SJCRH30 (cell line): ENCODE results near the gene GPBP1L1. TPM values are rescaled to one million over a fixed set of nuclear protein-coding genes. Genes with fewer than 3 reads are reported as not detected.

Experiments
- DNase-seq, 2 experiments: peaks; one replicate each; pipeline ENCODE4 v3.0.0-alpha.2; 2015 to 2020
- H3K27ac ChIP-seq: fragments of 250-450 bp; sonication (Bioruptor Pico); 2 replicates; pipeline ENCODE4 v1.5.1; 2020; ENCODE audit warnings: mild to moderate bottlenecking, moderate library complexity
- H3K27me3 ChIP-seq: fragments of 250-450 bp; sonication (Bioruptor Pico); 2 replicates; pipeline ENCODE4 v1.5.1; 2020; ENCODE audit warnings: mild to moderate bottlenecking, moderate library complexity
- H3K36me3 ChIP-seq: fragments of 250-450 bp; sonication (Bioruptor Pico); 2 replicates; pipeline ENCODE4 v1.5.1; 2020; ENCODE audit warnings: mild to moderate bottlenecking, moderate library complexity
- H3K4me1 ChIP-seq: fragments of 250-450 bp; sonication (Bioruptor Pico); 2 replicates; pipeline ENCODE4 v1.5.1; 2020; ENCODE audit warnings: mild to moderate bottlenecking, moderate library complexity
- H3K4me3 ChIP-seq: fragments of 250-450 bp; sonication (Bioruptor Pico); 2 replicates; pipeline ENCODE4 v1.5.1; 2020; ENCODE audit warnings: mild to moderate bottlenecking, moderate library complexity
- H3K9me3 ChIP-seq: fragments of 250-450 bp; sonication (Bioruptor Pico); replicated peaks from 2 replicates; pipeline ENCODE4 v1.5.1; 2020; ENCODE audit warnings: mild to moderate bottlenecking, moderate library complexity
- total RNA-seq: library from RNA; depleted of rRNA; stranded (reverse); fragments of >200 nt; shearing (Covaris generic); gene quantifications from 2 replicates; pipeline ENCODE4 v1.2.3, GENCODE V29; 2014

Gene GPBP1L1
- total RNA-seq, 1 experiment from 2014 or later = 119 TPM

DNA sequence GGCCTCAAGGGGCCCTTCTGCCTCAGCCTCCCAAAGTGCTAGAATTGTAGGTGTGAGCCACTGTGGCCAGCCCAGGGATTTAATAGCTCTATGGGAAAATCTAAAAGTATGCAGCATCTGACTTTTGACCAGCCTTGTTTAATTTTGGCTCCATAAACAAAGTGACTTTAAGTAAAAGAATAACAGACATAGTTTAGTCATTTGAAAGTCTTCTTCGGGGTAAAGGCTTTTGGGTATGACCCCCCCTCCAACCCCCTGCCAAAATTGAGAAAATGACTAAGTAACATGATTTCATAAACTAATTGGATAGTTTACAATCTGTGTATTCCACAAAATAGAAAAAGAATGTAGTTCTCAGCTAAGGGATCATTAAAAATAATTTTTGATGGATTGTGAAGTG lies 17.0 kb downstream of the GPBP1L1 start:
- Histone ChIP-seq H3K36me3 (peaks cover 1% of the 10 kb centered on the region), H3K4me1 (peaks cover 4% of the 10 kb centered on the region; the same call in 1 of the 2 replicates), H3K4me3 (no peak overlapping the region), H3K27ac (no peak overlapping the region), H3K9me3 (no peaks in the 10 kb centered on the region), H3K27me3 (no peaks in the 10 kb centered on the region)
- DNase-seq = no peak

DNA sequence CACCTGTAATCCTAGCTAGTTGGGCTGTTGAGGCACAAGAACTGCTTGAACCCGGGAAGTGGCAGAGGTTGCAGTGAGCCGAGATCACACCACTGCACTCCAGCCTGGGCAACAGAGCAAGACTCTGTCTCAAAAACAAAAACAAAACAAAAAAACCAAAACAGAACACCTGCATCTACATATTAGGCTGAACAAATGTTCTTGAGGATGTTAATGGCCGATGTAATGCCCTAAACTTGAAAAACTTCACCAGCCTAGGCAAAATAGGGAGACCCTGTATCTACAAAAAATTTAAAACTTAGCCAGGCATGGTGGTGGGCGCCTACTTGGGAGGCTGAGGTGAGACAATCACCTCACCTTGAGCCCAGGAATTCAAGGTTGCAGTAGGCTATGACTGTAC lies 17.8 kb downstream of the GPBP1L1 start:
- no peaks in the 10 kb centered on the region for H3K4me1 ChIP-seq
- no peaks in the 10 kb centered on the region for H3K9me3 ChIP-seq
- H3K27ac ChIP-seq = no peak overlapping the region
- H3K36me3 ChIP-seq = no peaks in the 10 kb centered on the region; the same call in 1 of the 2 replicates
- DNase-seq = no peak
- H3K4me3 ChIP-seq = no peak overlapping the region
- no peaks in the 10 kb centered on the region for H3K27me3 ChIP-seq

DNA sequence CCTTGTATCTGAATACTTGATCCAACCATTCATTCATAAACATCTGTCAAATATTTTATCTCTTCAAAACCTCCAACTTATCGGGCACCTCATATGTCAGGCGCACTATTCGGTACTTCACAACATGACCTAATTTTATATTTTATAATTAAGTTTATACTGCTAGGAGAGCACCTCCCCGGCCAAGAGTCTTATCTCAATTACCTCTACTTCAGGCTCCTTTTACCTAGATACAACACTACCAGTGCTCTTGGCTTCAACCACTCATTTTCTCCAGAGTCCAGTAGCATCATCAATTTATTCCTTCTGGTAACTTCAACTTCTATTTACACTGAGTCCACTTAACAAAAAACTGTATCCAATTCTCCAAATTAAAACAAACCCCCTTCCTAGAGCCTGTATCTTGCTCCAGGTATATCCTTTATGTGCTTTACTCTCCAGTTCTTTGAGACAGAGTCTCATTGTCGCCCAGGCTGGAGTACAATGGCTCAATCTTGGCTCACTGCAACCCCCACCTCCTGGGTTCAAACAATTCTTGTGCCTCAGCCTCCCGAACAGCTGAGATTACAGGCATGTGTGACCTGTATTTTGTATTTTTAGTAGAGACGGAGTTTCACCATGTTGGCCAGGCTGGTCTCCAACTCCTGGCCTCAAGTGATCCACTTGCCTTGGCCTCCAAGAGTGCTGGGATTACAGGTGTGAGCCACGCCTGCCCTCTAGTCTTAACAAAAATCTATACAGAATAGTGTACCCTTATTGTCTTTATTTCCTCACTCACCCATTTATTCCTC lies 18.8 kb downstream of the GPBP1L1 start:
- Histone ChIP-seq H3K4me1 (no peaks in the 10 kb centered on the region), H3K36me3 (no peaks in the 10 kb centered on the region; the same call in 1 of the 2 replicates), H3K4me3 (no peak overlapping the region), H3K27me3 (no peaks in the 10 kb centered on the region), H3K27ac (no peak overlapping the region), H3K9me3 (no peaks in the 10 kb centered on the region; the same call in 1 of the 2 replicates)
- DNase-seq = no peak

DNA sequence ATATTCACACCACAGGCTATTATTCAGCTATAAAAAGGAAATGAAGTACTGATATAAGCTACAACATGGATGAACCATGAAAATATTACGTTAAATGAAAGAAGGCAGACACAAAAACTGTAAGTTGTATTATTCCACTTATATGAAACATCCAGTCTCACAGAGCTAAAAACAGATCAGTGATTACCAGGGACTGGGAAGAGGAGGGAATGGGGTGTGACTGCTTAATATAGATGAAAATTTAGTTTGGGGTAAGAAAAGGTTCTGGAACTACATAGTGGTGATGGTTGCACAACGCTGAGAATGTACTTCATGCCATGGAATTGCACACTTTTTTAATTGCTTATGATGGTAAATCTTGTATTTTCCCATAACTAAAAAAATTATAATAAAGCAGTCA lies 19.5 kb downstream of the GPBP1L1 start:
- no peaks in the 10 kb centered on the region for H3K4me1 ChIP-seq
- H3K27ac ChIP-seq = no peak overlapping the region
- no peak for DNase-seq
- H3K27me3 ChIP-seq = no peaks in the 10 kb centered on the region
- no peak overlapping the region for H3K4me3 ChIP-seq
- H3K36me3 ChIP-seq = no peaks in the 10 kb centered on the region; the same call in 1 of the 2 replicates
- H3K9me3 ChIP-seq = no peaks in the 10 kb centered on the region; the same call in 1 of the 2 replicates

DNA sequence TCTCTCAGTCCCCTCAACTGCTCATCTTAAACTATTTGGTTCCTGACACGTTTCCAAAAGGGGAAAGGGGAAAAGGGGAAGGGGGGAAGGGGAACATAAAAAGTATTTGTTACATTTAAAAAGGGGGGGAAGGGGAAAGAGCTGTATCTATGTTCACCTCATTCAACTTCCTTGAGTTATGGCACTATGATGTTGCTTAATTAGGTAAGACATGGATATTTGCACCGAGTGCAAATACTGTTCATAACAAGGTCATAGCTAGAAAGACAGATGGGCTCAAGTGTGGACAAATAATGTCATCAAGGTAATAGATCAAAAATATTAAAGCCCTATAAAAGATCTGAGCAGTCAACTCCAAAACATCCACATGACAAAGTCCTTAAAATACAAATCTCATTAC lies 26.0 kb downstream of the GPBP1L1 start:
- Histone ChIP-seq H3K27ac (no peak overlapping the region), H3K4me1 (no peaks in the 10 kb centered on the region), H3K9me3 (no peaks in the 10 kb centered on the region; the same call in 1 of the 2 replicates), H3K36me3 (peaks cover 57% of the 10 kb centered on the region), H3K27me3 (no peaks in the 10 kb centered on the region), H3K4me3 (no peak overlapping the region)
- DNase-seq = no peak

DNA sequence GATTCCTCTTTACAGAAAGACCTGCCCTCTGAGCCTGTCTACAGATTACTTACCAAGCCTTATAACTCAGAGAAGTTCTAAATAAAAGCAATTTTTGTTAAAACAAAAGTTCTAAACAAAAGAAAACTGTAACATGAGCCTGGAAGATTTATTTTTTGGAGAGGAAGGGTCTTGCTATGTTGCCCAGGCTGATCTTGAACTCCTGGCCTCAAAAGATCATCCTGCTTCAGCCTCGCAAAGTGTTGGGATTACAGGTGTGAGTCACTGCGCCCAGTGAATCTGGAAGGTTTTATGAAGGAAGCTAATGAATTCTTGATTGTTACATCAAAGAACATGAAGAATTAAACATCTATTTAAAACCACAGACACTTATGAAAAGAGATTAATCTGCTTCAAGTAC lies 27.1 kb downstream of the GPBP1L1 start:
- Histone ChIP-seq H3K36me3 (peaks cover 68% of the 10 kb centered on the region), H3K4me1 (no peaks in the 10 kb centered on the region), H3K27ac (no peak overlapping the region), H3K4me3 (no peak overlapping the region), H3K9me3 (no peaks in the 10 kb centered on the region; the same call in 1 of the 2 replicates), H3K27me3 (no peaks in the 10 kb centered on the region)
- no peak for DNase-seq

DNA sequence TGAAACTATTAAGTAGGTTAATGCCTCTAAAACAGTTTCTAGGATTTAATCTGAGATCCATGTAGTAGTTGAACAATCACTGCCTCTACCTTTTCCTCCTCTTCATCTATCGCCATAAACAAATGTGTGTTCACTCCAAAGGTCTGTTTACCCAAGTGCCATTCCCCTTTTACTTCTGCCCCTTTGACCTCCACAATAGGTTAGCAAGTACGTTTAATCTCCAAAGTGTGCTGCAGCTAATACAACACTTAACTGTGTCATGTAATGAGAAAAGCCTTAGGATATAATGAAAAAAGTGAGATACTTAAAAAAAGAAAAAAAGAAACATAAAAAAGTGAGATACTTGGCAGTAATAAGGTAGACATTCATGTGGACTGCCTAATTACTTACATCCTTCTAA lies 28.2 kb downstream of the GPBP1L1 start:
- H3K4me1 ChIP-seq = no peaks in the 10 kb centered on the region
- H3K36me3 ChIP-seq = peaks cover 75% of the 10 kb centered on the region
- H3K27ac ChIP-seq = no peak overlapping the region
- H3K4me3 ChIP-seq = no peak overlapping the region
- no peak for DNase-seq
- H3K27me3 ChIP-seq = no peaks in the 10 kb centered on the region
- no peaks in the 10 kb centered on the region; the same call in 1 of the 2 replicates for H3K9me3 ChIP-seq

DNA sequence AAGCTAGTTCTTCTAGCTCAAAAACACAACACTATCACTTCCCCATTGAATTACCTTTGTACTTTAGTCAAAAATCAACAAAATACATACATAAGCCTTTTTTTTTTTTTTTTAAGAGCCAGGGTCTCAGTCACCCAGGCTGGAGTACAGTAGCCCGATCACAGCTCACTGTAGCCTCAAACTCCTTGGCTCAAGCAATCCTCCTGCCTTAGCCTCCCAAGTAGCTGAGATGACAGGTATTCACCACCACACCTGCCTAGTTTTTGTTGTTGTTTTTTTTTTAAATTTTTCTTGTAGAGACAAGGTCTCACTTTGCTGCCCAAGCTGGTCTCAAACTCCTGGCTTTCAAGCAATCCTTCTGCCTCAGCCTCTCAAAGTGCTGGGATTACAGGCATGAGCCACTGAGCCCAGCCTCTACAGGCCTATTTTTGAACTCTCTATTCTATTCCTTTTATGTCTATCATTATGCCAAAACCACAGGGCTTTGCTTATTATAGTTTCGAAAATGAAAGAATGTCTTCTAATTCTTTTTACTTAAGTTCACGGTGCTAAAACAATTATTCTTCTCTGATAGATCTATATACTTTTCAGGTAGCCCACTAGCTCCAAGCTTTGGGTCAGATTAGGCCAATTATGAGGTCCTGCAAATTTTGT lies 29.6 kb downstream of the GPBP1L1 start:
- H3K27me3 ChIP-seq = no peaks in the 10 kb centered on the region
- no peak overlapping the region for H3K27ac ChIP-seq
- H3K36me3 ChIP-seq = peaks cover 87% of the 10 kb centered on the region
- no peaks in the 10 kb centered on the region for H3K4me1 ChIP-seq
- DNase-seq = no peak
- no peaks in the 10 kb centered on the region for H3K9me3 ChIP-seq
- no peak overlapping the region for H3K4me3 ChIP-seq

DNA sequence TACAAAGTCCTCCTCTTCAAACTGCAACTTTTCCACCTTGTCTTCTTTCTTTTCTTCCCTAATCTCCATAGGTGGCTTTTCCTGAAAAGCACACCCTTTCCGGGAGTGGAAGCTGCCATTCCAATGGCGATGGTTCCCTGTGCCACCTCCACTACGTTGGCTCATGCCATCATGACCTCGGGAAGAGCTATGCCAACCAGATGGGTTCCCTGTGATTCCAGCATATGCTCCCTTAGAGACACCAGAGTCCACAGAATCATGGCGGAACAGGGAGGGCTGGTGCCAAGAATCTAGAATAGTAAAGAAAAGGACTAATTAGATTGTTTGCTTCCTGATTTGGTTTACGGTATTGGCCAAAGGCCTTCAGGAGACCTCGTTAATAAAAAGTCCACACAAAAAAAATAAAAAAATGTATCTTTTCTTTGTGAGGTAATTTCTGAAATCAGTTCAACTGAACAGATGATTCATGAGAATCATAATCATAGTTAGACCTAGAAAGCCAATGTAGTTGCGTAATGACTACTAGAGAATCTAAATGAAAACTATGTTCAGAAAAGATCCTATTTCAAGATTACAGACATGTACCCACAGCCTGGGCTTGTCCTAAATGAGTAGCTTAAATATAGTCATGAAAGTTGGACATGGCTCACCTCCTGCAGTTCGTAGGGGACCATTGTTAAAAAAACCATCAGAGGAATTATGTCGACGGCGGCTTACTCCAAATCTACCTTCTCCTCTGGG lies 31.6 kb downstream of the GPBP1L1 start:
- no peaks in the 10 kb centered on the region for H3K9me3 ChIP-seq
- no peaks in the 10 kb centered on the region for H3K27me3 ChIP-seq
- no peaks in the 10 kb centered on the region for H3K4me1 ChIP-seq
- H3K4me3 ChIP-seq = no peak overlapping the region
- peaks cover 92% of the 10 kb centered on the region for H3K36me3 ChIP-seq
- no peak for DNase-seq
- no peak overlapping the region for H3K27ac ChIP-seq

DNA sequence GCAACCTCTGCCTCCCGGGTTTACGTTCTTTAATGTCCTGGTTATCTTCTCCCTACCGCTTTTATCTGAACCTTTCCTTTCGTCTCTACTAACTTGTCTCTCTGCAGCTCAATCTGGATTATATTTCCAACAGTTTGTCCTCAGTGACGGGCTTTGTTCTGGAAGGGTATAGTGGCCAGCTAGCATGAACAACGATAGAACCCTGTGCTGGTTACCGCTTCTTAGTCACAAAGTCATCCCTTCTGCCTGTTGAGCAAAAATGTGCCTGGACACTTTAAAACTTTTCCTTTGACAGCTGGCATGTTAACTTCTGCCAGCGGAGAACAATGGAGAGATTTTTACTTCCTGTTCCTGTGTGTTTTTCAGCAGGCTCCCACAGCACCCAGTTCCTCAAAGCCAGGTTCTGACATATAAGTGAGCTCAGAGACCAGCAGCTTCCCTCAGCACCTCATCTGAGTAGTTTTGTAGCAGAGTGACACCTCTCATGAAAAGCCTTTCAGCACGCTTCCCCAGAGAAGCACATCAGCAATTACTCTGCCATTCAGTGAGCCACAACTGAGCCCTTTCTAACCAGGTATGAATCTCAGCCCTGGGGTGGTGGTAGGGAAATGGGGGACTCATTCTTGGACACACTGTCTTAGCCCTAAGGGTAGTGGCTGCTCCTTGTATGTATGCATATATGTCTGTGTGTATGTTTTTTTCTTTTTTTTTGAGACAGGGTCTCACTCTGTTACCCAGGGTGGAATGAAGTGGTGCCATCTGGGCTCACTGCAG lies 38.9 kb downstream of the GPBP1L1 start:
- Histone ChIP-seq H3K27me3 (no peaks in the 10 kb centered on the region), H3K9me3 (no peaks in the 10 kb centered on the region), H3K4me1 (no peaks in the 10 kb centered on the region), H3K27ac (no peak overlapping the region), H3K36me3 (peaks cover 60% of the 10 kb centered on the region), H3K4me3 (no peak overlapping the region)
- DNase-seq = no peak

DNA sequence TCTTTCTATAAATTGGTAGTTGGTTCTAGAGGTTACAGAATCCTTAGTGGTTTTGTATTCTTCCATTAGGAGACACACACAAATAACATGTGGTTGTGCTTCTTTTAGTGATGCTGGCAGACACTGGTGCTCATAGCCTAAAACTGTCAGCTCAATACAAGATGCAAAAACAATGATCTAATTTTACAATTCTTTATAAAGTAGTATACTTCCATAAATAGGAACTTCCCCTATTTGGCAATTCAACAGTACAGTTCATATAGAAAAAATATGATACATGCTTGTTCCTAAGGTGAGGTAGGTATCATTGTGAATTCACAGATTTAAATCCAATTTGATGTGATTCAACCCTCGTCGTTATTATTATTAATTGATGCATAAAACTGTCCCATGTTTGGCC lies 41.7 kb downstream of the GPBP1L1 start:
- Histone ChIP-seq H3K27me3 (no peaks in the 10 kb centered on the region), H3K4me3 (no peak overlapping the region), H3K4me1 (no peaks in the 10 kb centered on the region), H3K36me3 (peaks cover 59% of the 10 kb centered on the region), H3K9me3 (no peaks in the 10 kb centered on the region), H3K27ac (no peak overlapping the region)
- DNase-seq = no peak

DNA sequence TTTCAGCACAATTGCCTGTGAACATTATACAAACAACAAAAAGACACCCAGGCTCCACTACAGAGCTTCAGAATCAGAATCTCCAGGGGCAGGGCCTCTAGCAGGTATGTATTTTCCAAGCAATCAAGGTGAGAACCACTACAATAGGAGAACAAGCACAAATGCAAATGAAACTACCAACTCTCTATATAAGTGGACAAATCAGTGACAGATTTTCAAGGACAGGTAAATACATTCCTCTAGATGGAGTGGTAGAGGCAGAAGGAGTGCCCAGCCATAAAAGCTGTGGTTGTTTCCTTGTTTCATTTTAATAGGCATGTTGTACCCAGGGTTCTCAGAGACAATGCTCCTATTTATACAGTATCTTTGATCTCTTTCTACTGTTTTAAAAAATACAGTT lies 42.4 kb downstream of the GPBP1L1 start:
- no peaks in the 10 kb centered on the region for H3K9me3 ChIP-seq
- peaks cover 61% of the 10 kb centered on the region for H3K36me3 ChIP-seq
- H3K27ac ChIP-seq = no peak overlapping the region
- no peaks in the 10 kb centered on the region for H3K27me3 ChIP-seq
- H3K4me3 ChIP-seq = no peak overlapping the region
- DNase-seq = no peak
- no peaks in the 10 kb centered on the region for H3K4me1 ChIP-seq

DNA sequence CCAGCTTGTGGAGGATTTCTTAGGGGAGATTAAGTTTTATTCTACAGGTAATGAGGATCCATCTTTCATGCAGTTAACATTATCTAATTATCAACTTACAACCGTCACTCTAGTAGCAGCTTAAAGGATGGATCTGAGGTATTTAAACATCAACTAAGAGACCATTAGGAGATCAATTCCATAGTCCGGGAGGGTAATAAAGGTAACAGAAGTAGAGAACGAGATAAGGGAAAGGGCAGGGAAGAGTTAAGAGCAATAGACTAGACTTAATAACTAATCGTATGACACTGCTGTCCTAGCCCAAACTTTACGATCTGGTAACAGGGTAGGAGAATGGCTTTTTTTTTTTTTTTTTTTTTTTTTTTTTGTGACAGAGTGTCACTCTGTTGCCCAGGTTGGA lies 43.0 kb downstream of the GPBP1L1 start:
- Histone ChIP-seq H3K9me3 (no peaks in the 10 kb centered on the region), H3K36me3 (peaks cover 63% of the 10 kb centered on the region), H3K4me3 (no peak overlapping the region), H3K27me3 (no peaks in the 10 kb centered on the region), H3K4me1 (no peaks in the 10 kb centered on the region), H3K27ac (no peak overlapping the region)
- DNase-seq = no peak

DNA sequence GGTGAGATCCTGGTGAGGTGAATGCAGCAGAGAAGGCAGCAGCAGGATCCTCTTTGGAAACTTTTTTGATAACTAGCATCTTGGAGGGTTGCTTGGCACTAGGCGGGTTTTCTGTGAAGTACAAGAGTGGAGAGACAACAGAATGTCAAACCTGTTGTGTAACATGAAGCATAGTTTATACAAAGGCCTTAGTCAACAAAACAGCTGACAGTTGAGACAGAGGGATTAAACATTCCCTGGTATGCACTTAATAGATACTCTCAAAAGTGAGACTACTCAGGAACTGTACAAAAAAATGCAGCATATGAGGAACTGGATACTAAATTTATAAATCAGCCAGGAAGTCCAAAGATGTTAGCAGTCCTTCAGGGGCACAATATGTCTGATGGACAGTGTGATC lies 46.0 kb downstream of the GPBP1L1 start:
- Histone ChIP-seq H3K4me1 (no peaks in the 10 kb centered on the region), H3K27ac (no peak overlapping the region), H3K36me3 (peaks cover 80% of the 10 kb centered on the region), H3K9me3 (no peaks in the 10 kb centered on the region), H3K4me3 (no peak overlapping the region), H3K27me3 (no peaks in the 10 kb centered on the region)
- DNase-seq = no peak
